HG03039 (cell line): ENCODE measurements around the gene TMC5.
"Not testable (repeated sequence)": the region's sequence is repeated elsewhere in the genome, so short reads cannot be mapped to it uniquely, and the experiment has no call there.

ENCODE experiments used
- ATAC-seq: cut with Tn5 transposase; IDR thresholded peaks from one replicate; pipeline ENCODE4 v1.9.1; 2021; ENCODE audit warnings: mild to moderate bottlenecking, moderate library complexity; ENCODE audit not compliant: unreplicated experiment

Gene TMC5

GRCh38 chr16:19406891-19407491 is 10.7 kb upstream of the TMC5 start:
- ATAC-seq, result no peak

- ATAC-seq, result no peak
Measured at GRCh38 chr16:19410435-19411171, 7.1 kb upstream of the TMC5 start.

- no peak for ATAC-seq
Measured at GRCh38 chr16:19411298-19411697, 6.4 kb upstream of the TMC5 start.

- ATAC-seq, result not testable (repeated sequence)
Measured at GRCh38 chr16:19412055-19412454, 5.6 kb upstream of the TMC5 start.

- no peak for ATAC-seq
Measured at GRCh38 chr16:19415461-19415860, 2.2 kb upstream of the TMC5 start.

- no peak for ATAC-seq
Measured at GRCh38 chr16:19415918-19416317, 1.8 kb upstream of the TMC5 start.

- ATAC-seq, result no peak
Measured at GRCh38 chr16:19418200-19418599, 517 bp downstream of the TMC5 start.

- ATAC-seq, result no peak
Measured at GRCh38 chr16:19419698-19420075, 2.0 kb downstream of the TMC5 start.

GRCh38 chr16:19424478-19424877 is 6.8 kb downstream of the TMC5 start:
- no peak for ATAC-seq

- ATAC-seq, result no peak
Measured at GRCh38 chr16:19430345-19430744, 12.7 kb downstream of the TMC5 start.

- no peak for ATAC-seq
Measured at GRCh38 chr16:19431636-19432340, 14.1 kb downstream of the TMC5 start.

GRCh38 chr16:19432429-19432828 is 14.7 kb downstream of the TMC5 start:
- ATAC-seq, result no peak

- ATAC-seq, result no peak
Measured at GRCh38 chr16:19434584-19434983, 16.9 kb downstream of the TMC5 start.

GRCh38 chr16:19436540-19436939 is 18.9 kb downstream of the TMC5 start:
- no peak for ATAC-seq

- no peak for ATAC-seq
Measured at GRCh38 chr16:19437280-19437679, 19.6 kb downstream of the TMC5 start.

GRCh38 chr16:19438739-19439138 is 21.1 kb downstream of the TMC5 start:
- no peak for ATAC-seq

- ATAC-seq, result no peak
Measured at GRCh38 chr16:19439483-19439882, 21.8 kb downstream of the TMC5 start.

- ATAC-seq, result no peak
Measured at GRCh38 chr16:19443659-19444058, 26.0 kb downstream of the TMC5 start.

- ATAC-seq, result no peak
Measured at GRCh38 chr16:19446300-19446846, 28.7 kb downstream of the TMC5 start.

- no peak for ATAC-seq
Measured at GRCh38 chr16:19446886-19447285, 29.2 kb downstream of the TMC5 start.

- ATAC-seq, result no peak
Measured at GRCh38 chr16:19450186-19450585, 32.5 kb downstream of the TMC5 start.
